ENCODE results near the gene CLIC5. TPM values are rescaled to one million over a fixed set of nuclear protein-coding genes. Genes with fewer than 3 reads are reported as not detected.

CLIC5 gene
- total RNA-seq, 1 donor = not detected

DNA sequence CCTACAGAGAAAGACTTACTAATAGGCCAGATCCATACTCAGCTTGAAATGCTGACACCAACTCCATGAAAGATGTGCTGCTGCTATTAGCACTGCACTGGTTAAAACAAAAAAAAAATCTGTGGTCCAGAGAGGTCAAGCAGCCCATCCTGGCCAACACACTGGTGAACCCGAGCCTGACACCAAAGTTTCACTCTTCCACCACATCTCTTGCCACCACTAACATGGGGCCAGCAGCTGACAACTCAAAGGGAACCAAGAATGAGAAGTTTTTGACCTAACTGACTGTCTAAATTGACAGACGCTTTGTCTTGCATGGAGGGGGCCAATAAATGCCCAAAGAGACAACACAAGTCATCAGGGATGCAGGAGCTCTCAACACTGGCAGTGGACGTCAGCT is 5.4 kb downstream of the CLIC5 start:
- DNase-seq (ENCODE audit: low read depth) = no peak
- TF ChIP-seq, protein P1, sequence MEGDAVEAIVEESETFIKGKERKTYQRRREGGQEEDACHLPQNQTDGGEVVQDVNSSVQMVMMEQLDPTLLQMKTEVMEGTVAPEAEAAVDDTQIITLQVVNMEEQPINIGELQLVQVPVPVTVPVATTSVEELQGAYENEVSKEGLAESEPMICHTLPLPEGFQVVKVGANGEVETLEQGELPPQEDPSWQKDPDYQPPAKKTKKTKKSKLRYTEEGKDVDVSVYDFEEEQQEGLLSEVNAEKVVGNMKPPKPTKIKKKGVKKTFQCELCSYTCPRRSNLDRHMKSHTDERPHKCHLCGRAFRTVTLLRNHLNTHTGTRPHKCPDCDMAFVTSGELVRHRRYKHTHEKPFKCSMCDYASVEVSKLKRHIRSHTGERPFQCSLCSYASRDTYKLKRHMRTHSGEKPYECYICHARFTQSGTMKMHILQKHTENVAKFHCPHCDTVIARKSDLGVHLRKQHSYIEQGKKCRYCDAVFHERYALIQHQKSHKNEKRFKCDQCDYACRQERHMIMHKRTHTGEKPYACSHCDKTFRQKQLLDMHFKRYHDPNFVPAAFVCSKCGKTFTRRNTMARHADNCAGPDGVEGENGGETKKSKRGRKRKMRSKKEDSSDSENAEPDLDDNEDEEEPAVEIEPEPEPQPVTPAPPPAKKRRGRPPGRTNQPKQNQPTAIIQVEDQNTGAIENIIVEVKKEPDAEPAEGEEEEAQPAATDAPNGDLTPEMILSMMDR (IDR thresholded peaks at IDR 0.05; ENCODE audit: insufficient read depth, low read depth, low read length) = no peak
- H3K4me3 ChIP-seq (ENCODE audit: low read depth, low read length) = no peak overlapping the region

DNA sequence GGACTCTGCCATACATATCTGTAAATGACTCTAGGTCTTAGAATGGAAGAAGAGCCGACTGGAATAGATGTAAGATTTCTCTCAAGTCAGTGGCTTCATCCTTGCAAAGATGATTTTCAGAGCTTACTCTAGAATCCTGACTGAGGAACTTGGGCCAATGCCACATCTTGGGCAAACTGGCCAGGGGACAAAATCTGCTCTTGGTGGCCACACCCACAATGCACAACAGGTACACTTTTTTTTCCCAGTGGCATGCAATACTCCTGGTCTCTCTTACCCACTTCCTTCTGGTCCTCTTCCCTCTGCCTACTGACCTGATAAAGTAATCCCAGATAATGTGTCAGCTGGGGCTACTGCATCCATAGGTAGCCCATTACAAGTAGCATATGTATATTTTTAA is 13.4 kb downstream of the CLIC5 start:
- no peak overlapping the region for H3K4me3 ChIP-seq (ENCODE audit: low read depth, low read length)
- DNase-seq (ENCODE audit: low read depth) = no peak
- TF ChIP-seq, protein P1 (IDR thresholded peaks at IDR 0.05; ENCODE audit: insufficient read depth, low read depth, low read length) = no peak

DNA sequence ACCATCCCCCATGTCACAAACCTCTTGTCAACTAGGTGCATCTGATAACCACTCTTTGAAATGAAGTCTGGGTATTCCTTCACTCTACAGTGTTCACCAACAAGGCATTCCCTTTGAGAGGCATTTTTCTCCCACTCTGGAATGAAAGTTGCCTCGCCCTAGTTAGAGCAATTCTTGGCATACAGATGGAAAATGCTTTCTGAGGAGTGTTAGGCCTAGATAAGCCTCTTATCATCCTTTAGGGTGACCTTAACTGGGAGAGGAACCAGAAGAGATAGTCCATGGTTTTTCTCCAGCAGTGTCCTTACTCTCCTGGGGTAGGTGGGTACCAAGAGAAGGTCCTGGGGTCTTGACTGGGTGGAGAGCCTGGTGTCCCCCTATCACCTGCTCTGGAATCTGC is 14.8 kb downstream of the CLIC5 start:
- TF ChIP-seq, protein P1 (IDR thresholded peaks at IDR 0.05; ENCODE audit: insufficient read depth, low read depth, low read length) = no peak
- DNase-seq (ENCODE audit: low read depth) = no peak
- H3K4me3 ChIP-seq (ENCODE audit: low read depth, low read length) = no peak overlapping the region

DNA sequence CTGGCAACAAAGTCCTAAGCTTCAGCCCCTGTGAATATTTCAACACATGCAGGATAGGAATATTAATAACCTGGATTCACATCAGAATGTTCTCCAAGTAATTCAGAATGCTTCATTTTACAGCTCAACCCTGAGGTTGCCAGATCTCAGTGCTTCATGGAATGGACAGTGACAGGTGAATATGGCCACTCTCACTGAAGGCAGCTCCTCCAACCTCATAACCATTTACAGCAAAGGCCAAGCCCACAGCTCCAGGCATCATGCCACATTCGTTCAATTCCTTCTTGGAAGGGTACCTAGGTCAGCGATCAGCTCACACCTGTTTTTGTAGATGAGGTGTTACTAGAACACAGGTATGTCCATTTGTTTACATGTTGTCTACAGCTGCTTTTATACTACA is 17.1 kb downstream of the CLIC5 start:
- no peak overlapping the region for H3K4me3 ChIP-seq (ENCODE audit: low read depth, low read length)
- TF ChIP-seq, protein P1 (IDR thresholded peaks at IDR 0.05; ENCODE audit: insufficient read depth, low read depth, low read length) = no peak
- DNase-seq (ENCODE audit: low read depth) = no peak

DNA sequence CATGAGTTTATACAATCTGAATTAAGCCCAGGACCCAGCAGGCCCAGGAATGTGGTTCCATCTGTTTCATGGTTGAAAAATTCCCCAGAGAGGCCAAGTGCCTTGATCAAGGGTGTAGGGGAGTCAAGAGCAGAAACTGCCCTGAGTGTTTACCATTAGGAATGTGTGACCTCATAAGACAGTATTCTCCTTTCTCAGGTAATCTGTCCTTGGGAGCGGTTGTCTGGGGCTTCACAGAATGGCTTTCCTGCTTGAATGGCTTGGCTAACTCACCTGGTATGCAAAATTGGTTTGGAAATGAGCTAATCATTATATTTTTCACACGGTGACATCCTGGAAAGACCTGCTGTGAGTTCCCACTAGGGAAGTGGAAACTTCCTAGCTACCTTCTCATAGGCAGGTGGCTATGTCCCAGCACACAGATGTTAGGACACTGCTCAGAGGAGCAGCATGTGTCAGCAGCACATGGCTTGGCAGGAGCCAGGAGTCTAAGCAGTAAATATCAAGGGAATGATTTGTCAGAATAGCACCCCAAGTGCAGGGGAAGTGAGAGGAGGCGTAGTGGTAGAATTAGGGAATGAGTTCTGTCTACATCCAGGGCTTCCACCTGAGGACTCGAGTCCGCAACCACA is 17.7 kb downstream of the CLIC5 start:
- TF ChIP-seq, protein P1 (IDR thresholded peaks at IDR 0.05; ENCODE audit: insufficient read depth, low read depth, low read length) = no peak
- DNase-seq (ENCODE audit: low read depth) = no peak
- no peak overlapping the region for H3K4me3 ChIP-seq (ENCODE audit: low read depth, low read length)

DNA sequence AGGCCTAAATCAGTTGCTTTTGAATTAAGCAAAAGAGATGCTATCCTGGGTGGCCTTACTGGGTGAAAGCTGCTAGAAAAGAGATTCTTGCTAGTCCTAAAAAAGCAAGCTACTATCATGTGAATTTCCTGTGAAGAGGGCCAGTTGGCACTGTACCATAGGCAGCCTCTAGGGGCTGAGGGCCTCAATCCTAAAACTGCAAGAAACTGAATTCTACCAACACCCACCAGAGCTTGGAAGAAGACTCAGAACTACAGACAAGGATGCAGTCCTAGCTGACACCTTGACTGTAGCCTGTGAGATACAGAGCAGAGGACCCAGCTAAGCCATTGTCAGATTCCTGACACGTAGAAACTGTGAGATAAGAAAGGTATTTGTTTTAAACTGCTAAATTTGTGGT is 24.5 kb downstream of the CLIC5 start:
- H3K4me3 ChIP-seq (ENCODE audit: low read depth, low read length) = no peak overlapping the region
- no peak for DNase-seq (ENCODE audit: low read depth)
- TF ChIP-seq, protein P1 (IDR thresholded peaks at IDR 0.05; ENCODE audit: insufficient read depth, low read depth, low read length) = peak; percentile 15

DNA sequence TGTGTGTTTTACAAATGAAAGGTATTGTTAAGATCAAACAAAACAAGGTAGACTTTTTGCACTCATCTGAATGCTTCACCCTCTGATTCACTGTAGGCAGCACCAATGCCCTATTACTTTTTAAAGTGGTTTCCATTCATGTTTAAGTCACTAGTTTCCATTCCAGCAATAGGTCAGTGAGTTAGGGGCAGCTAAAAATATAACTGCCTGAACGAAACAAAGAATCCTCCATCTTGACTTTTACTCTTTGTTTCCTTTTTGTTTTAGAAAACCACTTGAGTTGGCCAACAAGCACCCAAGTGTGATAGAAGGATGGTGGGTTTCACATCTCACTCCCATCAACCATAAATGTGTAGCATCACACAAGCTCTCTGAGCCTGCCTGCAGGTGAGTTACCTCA is 25.5 kb downstream of the CLIC5 start:
- DNase-seq (ENCODE audit: low read depth) = no peak
- TF ChIP-seq, protein P1 (IDR thresholded peaks at IDR 0.05; ENCODE audit: insufficient read depth, low read depth, low read length) = no peak
- no peak overlapping the region for H3K4me3 ChIP-seq (ENCODE audit: low read depth, low read length)
